Spinal cord (tissue), 10 donors: Measurements from ENCODE around the gene NKAIN4. TPM values are rescaled to one million over a fixed set of nuclear protein-coding genes. Genes with fewer than 3 reads are reported as not detected.

ENCODE experiments used
- DNase-seq, 6 donors: peaks; one replicate each; pipeline versions ENCODE4 v3.0.0 to v3.0.0-alpha.2; 2013 to 2015; ENCODE audit warnings: low spot score in 6 of 6, low read depth in 4 of 6
- H3K27ac ChIP-seq: one replicate; pipeline ENCODE4 v1.5.1; 2013; ENCODE audit warnings: low read depth, low read length, control low read depth
- H3K27me3 ChIP-seq: one replicate; pipeline ENCODE4 v1.6.1; 2013; ENCODE audit warnings: low read length; ENCODE audit not compliant: control insufficient read depth, insufficient read depth
- H3K36me3 ChIP-seq: one replicate; pipeline ENCODE4 v1.6.1; 2013; ENCODE audit warnings: low read length; ENCODE audit not compliant: control insufficient read depth, insufficient read depth
- H3K4me1 ChIP-seq: one replicate; pipeline ENCODE4 v1.6.1; 2013; ENCODE audit warnings: low read length; ENCODE audit not compliant: control insufficient read depth, insufficient read depth
- H3K4me3 ChIP-seq: one replicate; pipeline ENCODE4 v1.5.1; 2013; ENCODE audit warnings: low read depth, low read length, control low read depth
- H3K9me3 ChIP-seq: one replicate; pipeline ENCODE4 v1.6.1; 2013; ENCODE audit warnings: low read length; ENCODE audit not compliant: control insufficient read depth, insufficient read depth
- WGBS: methylation state at CpG from one replicate; pipeline ENCODE4 v1.1.5; 2013; ENCODE audit warnings: missing lambda C conversion rate; ENCODE audit not compliant: insufficient coverage; 5-methylcytosine and 5-hydroxymethylcytosine counted together
- polyA plus RNA-seq, 2 donors: library from polyadenylated mRNA; unstranded; fragments of 120-200 nt; gene quantifications; one replicate each; pipeline ENCODE4 v1.2.1, GENCODE V29; 2013; ENCODE audit not compliant: insufficient read length in 2 of 2
- total RNA-seq, 2 donors: library from RNA; depleted of rRNA in 1 of 2; stranded (reverse); fragments of 120-200 nt in 1 of 2; fragments of >200 nt in 1 of 2; gene quantifications; one replicate each; pipeline versions ENCODE4 v1.2.3 to v1.2.4, GENCODE V29; 2013 to 2014
- donor health status: healthy.

The NKAIN4 gene
- total and polyA plus RNA-seq, 4 donors: 38.7 to 153 (median 83.8) TPM

DNA sequence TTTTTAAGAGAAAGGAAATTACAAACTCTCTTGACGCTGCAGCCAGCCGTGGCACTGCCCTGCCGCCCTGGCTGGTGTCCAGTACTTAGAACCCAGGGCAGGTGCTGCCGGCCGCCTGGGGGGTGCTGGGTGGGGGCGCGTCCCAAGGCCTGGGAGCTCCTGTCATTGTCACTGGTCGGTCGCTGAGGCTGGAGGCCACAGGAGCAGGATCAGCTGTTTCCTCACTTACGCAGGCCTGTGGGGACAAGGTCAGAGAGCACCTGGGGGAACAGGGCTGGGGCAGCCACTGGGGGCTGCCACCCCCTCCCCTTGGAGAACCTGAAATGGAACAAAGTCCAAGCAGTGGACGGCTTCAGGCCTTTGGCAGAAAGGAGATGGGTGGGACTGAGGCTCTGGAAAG is 13.0 kb downstream of the NKAIN4 start:
- 63% methylated on average over 11 of the region's 11 CpGs for WGBS

GRCh38 chr20:63240004-63240403 is 14.3 kb downstream of the NKAIN4 start:
- H3K4me1 ChIP-seq: peaks cover 61% of the 10 kb centered on the region
- H3K27me3 ChIP-seq: no peaks in the 10 kb centered on the region
- no peaks in the 10 kb centered on the region for H3K9me3 ChIP-seq
- 74% methylated on average over 8 of the region's 11 CpGs for WGBS
- peaks cover 50% of the 10 kb centered on the region for H3K36me3 ChIP-seq
- H3K27ac ChIP-seq: no peak overlapping the region
- DNase-seq: no peak
- H3K4me3 ChIP-seq: no peak overlapping the region

More for the DNA sequence above, 13.0 kb downstream of the NKAIN4 start:
- Histone ChIP-seq H3K27ac (no peak overlapping the region), H3K27me3 (no peaks in the 10 kb centered on the region), H3K9me3 (no peaks in the 10 kb centered on the region), H3K36me3 (peaks cover 60% of the 10 kb centered on the region), H3K4me1 (peaks cover 59% of the 10 kb centered on the region), H3K4me3 (no peak overlapping the region)
- no peak for DNase-seq

GRCh38 chr20:63239431-63239830 is 14.8 kb downstream of the NKAIN4 start:
- Histone ChIP-seq H3K4me1 (peaks cover 65% of the 10 kb centered on the region), H3K27me3 (no peaks in the 10 kb centered on the region), H3K27ac (peak overlapping the region; percentile 67), H3K4me3 (no peak overlapping the region), H3K9me3 (no peaks in the 10 kb centered on the region), H3K36me3 (peaks cover 44% of the 10 kb centered on the region)
- WGBS: 71% methylated on average over 27 of the region's 30 CpGs
- no peak for DNase-seq

GRCh38 chr20:63238514-63239125 is 15.6 kb downstream of the NKAIN4 start:
- peaks cover 36% of the 10 kb centered on the region for H3K36me3 ChIP-seq
- H3K4me3 ChIP-seq: no peak overlapping the region
- 34% methylated on average over 11 of the region's 16 CpGs for WGBS
- H3K4me1 ChIP-seq: peaks cover 66% of the 10 kb centered on the region
- H3K27me3 ChIP-seq: no peaks in the 10 kb centered on the region
- no peaks in the 10 kb centered on the region for H3K9me3 ChIP-seq
- H3K27ac ChIP-seq: peak overlapping the region; percentile 73
- DNase-seq: peak in 2 of 6 donors; percentile 45 to 67

GRCh38 chr20:63238031-63238430 is 16.2 kb downstream of the NKAIN4 start:
- no peak for DNase-seq
- H3K9me3 ChIP-seq: no peaks in the 10 kb centered on the region
- H3K36me3 ChIP-seq: peaks cover 30% of the 10 kb centered on the region
- no peak overlapping the region for H3K4me3 ChIP-seq
- H3K27ac ChIP-seq: peak overlapping the region; percentile 73
- 78% methylated on average over 10 of the region's 10 CpGs for WGBS
- no peaks in the 10 kb centered on the region for H3K27me3 ChIP-seq
- peaks cover 66% of the 10 kb centered on the region for H3K4me1 ChIP-seq

- WGBS: 61% methylated on average over 24 of the region's 26 CpGs
- H3K36me3 ChIP-seq: peaks cover 15% of the 10 kb centered on the region
- H3K27me3 ChIP-seq: no peaks in the 10 kb centered on the region
- no peak overlapping the region for H3K27ac ChIP-seq
- H3K4me1 ChIP-seq: peaks cover 64% of the 10 kb centered on the region
- DNase-seq: peak in 1 of 6 donors; percentile 27
- H3K4me3 ChIP-seq: no peak overlapping the region
- H3K9me3 ChIP-seq: no peaks in the 10 kb centered on the region
These were observed 18.0 kb downstream of the NKAIN4 start for GRCh38 chr20:63236116-63236837.

GRCh38 chr20:63235399-63235983 is 18.8 kb downstream of the NKAIN4 start, which contains the start of gene BIRC7:
Gene BIRC7, plus strand, starts transcription at chr20:63235905. Its CDS starts 192 bp downstream, at chr20:63236097.
- no peaks in the 10 kb centered on the region for H3K9me3 ChIP-seq
- no peak within 1 kb of the TSS for H3K4me3 ChIP-seq
- peaks cover 67% of the 10 kb centered on the region for H3K4me1 ChIP-seq
- no peak within 1 kb of the TSS for H3K27ac ChIP-seq
- H3K27me3 ChIP-seq: no peaks in the 10 kb centered on the region
- H3K36me3 ChIP-seq: peaks cover 7% of the 10 kb centered on the region
- 46% methylated on average over 15 of the region's 17 CpGs for WGBS
- no peak for DNase-seq

GRCh38 chr20:63234693-63235398 is 19.4 kb downstream of the NKAIN4 start:
- WGBS: 23% methylated on average over 17 of the region's 20 CpGs
- H3K9me3 ChIP-seq: no peaks in the 10 kb centered on the region
- H3K36me3 ChIP-seq: peaks cover 5% of the 10 kb centered on the region
- no peaks in the 10 kb centered on the region for H3K27me3 ChIP-seq
- H3K27ac ChIP-seq: no peak overlapping the region
- H3K4me3 ChIP-seq: no peak overlapping the region
- DNase-seq: peak in 1 of 6 donors; percentile 71
- H3K4me1 ChIP-seq: peaks cover 69% of the 10 kb centered on the region

- peaks cover 66% of the 10 kb centered on the region for H3K4me1 ChIP-seq
- H3K4me3 ChIP-seq: no peak overlapping the region
- H3K36me3 ChIP-seq: no peaks in the 10 kb centered on the region
- no peak overlapping the region for H3K27ac ChIP-seq
- H3K9me3 ChIP-seq: no peaks in the 10 kb centered on the region
- WGBS: 87% methylated on average over 16 of the region's 17 CpGs
- no peaks in the 10 kb centered on the region for H3K27me3 ChIP-seq
- DNase-seq: no peak
These were observed 20.3 kb downstream of the NKAIN4 start for GRCh38 chr20:63233924-63234323.
